G401 (cell line): ENCODE measurements around the gene ANTXR2. TPM values are rescaled to one million over a fixed set of nuclear protein-coding genes. Genes with fewer than 3 reads are reported as not detected.

Experiments used
- DNase-seq: peaks from one replicate; pipeline ENCODE4 v3.0.0-alpha.2; 2015; ENCODE audit warnings: low spot score
- in situ Hi-C: cut with HindIII; loops from 2 replicates; pipeline ENCODE4 v1.10.0; 2016; ENCODE audit warnings: low sequenced_read_pairs, mixed read lengths
- total RNA-seq: library from RNA; depleted of rRNA; stranded (reverse); fragments of >200 nt; shearing (Covaris generic); gene quantifications from 2 replicates; pipeline ENCODE4 v1.2.3, GENCODE V29; 2014

Gene ANTXR2
- total RNA-seq, 1 experiment from 2014 or later: 0.51 TPM

DNA sequence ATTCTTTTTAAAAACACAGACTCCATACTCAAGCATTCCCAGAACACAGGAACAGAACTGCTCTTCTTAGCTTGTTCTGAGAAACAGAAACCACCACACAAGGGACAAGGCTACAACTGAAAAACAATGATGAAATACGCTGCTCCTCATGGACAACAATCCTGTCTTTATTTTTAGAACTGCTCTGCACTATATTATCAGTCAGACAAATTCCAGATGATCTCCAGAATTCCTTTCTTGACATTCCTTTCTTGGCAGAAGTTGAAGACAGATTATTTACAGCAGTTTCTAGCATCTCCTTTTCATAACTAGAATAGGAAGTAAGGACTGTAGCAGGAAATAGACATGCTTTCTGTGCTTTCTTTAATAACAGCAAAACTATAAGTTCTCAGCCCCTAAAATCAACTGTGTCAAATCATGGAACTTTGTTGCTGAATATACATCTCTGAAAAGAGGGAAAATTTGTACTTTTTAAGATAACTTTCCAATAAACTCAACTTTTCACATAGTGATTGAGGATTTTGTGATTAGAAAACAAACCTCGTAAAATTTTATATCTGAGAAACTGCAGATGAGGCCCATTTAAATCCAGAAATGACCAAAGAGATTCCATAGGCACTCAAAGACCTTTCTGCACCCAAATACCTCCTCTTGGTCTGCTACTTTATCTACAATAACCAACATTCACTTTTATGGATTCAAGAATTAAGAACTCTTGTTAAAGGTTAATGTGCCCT is 35.9 kb downstream of the ANTXR2 start:
- no peak for DNase-seq
- in situ Hi-C loops: no loop called here

- in situ Hi-C loops: no loop called here
- DNase-seq: no peak
These were observed 36.7 kb downstream of the ANTXR2 start for GRCh38 chr4:80036306-80036705.

DNA sequence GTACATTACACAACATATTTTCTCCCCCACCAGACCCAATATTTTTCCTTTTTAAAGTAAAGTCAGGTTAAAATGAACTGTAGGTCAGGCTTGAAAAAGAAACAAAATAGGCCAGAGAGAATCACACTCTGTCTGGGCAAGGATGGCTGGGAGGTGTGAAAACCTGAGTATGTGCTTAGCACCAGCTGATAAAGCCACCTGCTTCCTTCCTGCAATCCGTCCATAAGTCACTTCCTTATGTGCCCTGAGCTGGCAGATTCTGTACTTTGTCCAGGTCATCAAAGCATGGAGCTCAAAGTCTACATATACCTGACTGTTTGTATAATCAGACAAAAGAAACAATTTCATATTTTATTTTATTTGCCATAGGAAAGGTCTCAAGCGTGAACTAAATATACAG is 37.7 kb downstream of the ANTXR2 start:
- in situ Hi-C loops: no loop called here
- no peak for DNase-seq

DNA sequence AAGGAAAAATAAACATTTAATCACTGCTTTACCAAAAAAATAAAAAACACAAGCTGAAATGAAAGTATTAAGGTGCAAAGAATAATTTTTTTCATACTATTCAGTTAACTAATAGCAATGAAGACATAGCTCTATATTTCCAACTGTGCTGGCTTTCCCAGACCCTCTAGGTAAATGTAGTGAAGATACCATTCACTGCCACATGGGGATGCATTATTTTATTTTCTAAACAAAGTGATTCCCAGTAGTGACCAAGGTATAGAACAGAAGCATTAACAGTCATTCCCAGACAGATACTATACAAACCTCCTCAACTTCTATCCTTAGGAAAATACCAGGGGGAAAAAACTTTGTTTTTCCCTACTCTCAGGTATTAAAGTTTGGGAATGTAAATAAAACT is 39.4 kb downstream of the ANTXR2 start:
- in situ Hi-C loops: no loop called here
- DNase-seq: no peak

DNA sequence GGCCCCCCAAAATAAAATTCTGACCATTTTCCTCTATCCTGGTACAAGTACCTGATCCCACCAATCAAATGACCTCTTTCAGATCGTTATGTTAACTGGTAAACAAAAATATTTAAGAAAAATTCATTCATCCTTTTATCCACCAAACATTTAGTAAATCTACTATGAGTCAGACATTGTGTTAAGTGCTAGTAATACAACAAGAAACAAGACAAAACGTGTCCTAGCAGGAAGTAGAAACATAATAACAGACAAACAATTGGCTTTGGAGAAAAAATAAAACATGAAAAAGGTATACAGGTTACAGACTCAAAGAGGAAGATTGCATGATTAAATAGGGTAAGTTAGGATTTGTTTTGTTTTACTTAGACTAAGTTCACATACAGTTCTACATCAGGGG is 43.7 kb downstream of the ANTXR2 start:
- in situ Hi-C loops: no loop called here
- no peak for DNase-seq

- in situ Hi-C loops: no loop called here
These were observed 45.4 kb downstream of the ANTXR2 start for GRCh38 chr4:80027611-80028010.

GRCh38 chr4:80026100-80026499 is 46.9 kb downstream of the ANTXR2 start:
- in situ Hi-C loops: no loop called here
- no peak for DNase-seq

More at GRCh38 chr4:80027611-80028010, 45.4 kb downstream of the ANTXR2 start:
- no peak for DNase-seq

DNA sequence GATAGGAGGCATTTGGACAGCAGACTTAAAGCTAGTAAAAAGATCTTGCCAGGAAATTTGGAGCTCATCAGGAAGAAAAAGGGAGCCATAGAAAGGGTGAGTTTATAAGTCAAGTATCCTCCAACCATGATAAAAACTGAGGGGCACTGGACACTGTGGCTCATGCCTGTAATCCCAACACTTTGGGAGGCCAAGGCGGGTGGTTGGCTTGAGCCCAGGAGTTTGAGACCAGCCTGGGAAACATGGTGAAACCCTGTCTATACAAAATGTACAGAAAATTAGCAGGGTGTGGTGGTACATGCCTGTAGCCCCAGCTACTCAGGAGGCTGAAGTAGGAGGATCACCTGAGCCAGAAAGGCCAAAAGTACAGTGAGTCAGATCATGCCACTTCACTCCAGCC is 48.7 kb downstream of the ANTXR2 start:
- in situ Hi-C loops: no loop called here
- no peak for DNase-seq

DNA sequence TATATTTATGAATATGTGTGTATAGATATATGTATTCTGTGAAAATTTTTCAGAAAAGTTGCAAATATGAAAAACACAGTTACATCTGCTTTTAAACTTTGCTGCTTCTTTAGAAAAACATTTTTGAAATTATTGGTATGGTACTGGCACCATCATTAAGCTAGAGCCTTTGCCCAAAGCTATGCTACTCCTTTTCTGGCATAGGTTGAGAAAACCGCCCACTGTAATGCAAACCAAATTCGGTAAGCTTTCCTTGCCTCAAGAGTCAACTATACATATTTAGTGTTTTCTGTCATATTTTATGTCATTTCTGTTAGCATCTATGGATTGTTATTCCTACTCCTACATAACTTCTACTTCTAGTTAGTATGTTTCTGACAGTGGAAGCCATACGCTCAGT is 50.7 kb downstream of the ANTXR2 start:
- in situ Hi-C loops: no loop called here
- DNase-seq: no peak

GRCh38 chr4:80017125-80017854 is 55.7 kb downstream of the ANTXR2 start:
- in situ Hi-C loops: no loop called here
- DNase-seq: no peak

DNA sequence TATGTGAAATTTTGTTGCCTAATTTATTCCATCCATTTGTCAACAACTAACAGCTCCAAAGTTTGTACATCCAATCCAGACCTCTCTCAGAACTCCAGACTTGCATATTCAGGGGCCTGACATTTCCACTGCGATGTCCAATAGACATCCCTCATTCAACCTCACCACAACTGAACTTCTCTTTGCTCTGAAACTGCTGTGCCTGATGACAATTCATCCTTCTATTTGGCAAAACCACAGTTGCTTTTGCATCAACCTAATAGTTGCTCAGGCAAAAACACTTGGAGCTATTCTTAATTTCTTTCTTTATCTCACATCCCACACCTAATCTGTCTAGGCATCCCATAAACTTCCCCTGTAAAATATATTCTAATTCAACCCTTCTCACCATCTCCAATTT is 56.5 kb downstream of the ANTXR2 start:
- in situ Hi-C loops: no loop called here

GRCh38 chr4:80015407-80016189 is 57.4 kb downstream of the ANTXR2 start:
- no peak for DNase-seq
- in situ Hi-C loops: no loop called here

More for the DNA sequence above, 56.5 kb downstream of the ANTXR2 start:
- DNase-seq: no peak

DNA sequence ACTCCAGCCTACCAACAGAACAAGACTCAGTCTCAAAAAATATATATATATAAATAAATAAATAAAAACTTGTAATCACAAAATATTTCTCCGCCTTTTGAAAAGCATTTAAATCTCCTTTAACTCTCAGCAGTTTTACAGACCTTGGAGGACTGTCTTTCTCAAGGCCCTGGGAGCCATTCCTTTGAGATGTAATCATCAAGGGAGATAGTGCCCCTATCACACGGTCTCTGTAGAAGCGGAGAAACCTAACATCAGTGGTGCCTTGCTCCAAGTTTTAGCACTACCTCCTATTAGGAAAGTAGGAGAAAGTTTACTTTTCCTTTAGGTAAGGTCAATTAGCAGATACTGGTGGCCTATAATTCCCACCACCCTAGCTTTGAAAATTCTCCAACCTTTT is 58.5 kb downstream of the ANTXR2 start:
- no peak for DNase-seq
- in situ Hi-C loops: no loop called here

- in situ Hi-C loops: no loop called here
- DNase-seq: no peak
These were observed 60.7 kb downstream of the ANTXR2 start for GRCh38 chr4:80012291-80012690.

GRCh38 chr4:80011636-80012236 is 61.3 kb downstream of the ANTXR2 start:
- in situ Hi-C loops: no loop called here

GRCh38 chr4:80010316-80010715 is 62.7 kb downstream of the ANTXR2 start:
- in situ Hi-C loops: no loop called here

More at GRCh38 chr4:80011636-80012236, 61.3 kb downstream of the ANTXR2 start:
- no peak for DNase-seq

GRCh38 chr4:80009806-80010205 is 63.2 kb downstream of the ANTXR2 start:
- no peak for DNase-seq
- in situ Hi-C loops: no loop called here

More at GRCh38 chr4:80010316-80010715, 62.7 kb downstream of the ANTXR2 start:
- no peak for DNase-seq

GRCh38 chr4:80008971-80009370 is 64.1 kb downstream of the ANTXR2 start:
- no peak for DNase-seq
- in situ Hi-C loops: no loop called here

DNA sequence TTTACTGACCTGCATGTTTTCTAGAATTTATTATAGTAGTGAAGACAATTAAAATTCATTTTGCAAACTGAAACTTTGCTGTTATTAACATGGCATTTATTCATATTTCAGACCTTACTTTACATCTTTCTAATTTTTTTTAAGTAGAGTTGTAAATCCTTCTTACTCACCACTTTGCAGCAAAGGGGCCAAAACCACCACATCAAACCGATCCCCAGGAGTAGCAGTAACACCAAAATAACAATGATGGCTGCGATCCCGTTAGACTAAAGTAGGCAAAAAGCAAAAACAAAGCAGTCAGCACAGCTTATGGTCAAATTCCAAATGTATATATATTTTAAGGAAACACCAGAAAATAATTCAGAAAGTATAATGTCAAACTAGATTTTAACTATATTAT is 64.7 kb downstream of the ANTXR2 start:
- no peak for DNase-seq
- in situ Hi-C loops: no loop called here

GRCh38 chr4:80007745-80008149 is 65.3 kb downstream of the ANTXR2 start:
- DNase-seq: no peak
- in situ Hi-C loops: no loop called here
